ENCODE measurements around the gene RGS9. TPM values are rescaled to one million over a fixed set of nuclear protein-coding genes. Genes with fewer than 3 reads are reported as not detected.

Gene RGS9
- total RNA-seq, 1 donor, result 0.27 TPM

DNA sequence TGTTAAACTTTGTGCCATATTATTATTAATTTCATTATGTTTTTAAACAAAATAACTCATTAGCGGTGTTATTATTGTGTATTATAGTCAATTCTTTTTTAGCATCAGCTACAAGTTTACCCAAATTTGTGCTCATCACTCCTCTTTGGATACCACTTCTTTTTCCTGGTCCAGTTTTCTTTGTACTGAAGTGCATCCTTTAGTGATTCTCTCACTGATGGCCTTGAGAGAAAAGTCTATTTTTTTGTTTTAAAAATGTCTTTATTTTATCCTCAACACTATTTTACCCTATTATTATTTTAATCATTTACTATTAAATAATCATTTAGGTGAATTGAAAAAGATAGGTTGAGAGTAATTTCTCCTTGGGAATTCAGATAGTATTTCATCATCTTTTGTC, 99.2 kb downstream of the RGS9 start:
- no peak for DNase-seq (ENCODE audit: low read depth in 2 of 3, low spot score in 2 of 3)

DNA sequence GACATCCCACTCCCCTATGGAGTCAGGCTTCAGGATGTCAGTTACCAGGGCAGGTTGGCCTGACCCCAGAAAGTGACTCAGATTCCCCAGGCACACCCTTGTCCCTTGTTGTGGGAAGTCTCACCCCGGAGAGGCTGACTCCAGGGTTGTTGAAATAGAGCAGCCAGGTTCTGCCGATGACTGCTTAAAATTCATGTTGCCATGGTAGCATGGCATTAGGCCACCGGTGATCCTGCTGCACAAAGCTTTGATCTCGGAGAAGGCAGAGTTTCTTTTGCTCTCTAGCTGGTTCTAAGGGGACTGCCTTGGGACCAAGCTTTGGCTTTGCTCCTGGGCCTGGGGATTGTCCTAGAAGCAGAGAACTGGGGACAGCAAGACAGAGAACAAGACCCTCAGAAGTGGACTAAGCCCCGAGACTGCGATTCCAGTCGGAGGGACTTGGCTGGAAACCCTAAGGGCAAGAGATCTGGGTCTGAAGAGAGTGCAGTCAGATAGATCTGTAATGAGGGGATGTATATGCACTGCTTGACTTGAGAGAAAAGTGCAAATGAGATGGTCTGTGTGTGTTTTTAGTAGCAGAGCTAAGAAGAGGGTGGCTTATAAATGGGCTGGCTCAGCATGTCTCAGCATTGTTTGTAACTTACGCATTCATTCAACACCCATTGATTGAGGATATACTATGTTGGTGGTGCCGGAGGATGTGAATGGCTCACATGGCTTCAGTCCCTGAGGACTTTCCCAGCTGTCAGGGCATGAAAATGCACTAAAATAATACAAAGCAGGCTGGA, 106.9 kb downstream of the RGS9 start:
- DNase-seq (ENCODE audit: low read depth in 2 of 3, low spot score in 2 of 3), result no peak

DNA sequence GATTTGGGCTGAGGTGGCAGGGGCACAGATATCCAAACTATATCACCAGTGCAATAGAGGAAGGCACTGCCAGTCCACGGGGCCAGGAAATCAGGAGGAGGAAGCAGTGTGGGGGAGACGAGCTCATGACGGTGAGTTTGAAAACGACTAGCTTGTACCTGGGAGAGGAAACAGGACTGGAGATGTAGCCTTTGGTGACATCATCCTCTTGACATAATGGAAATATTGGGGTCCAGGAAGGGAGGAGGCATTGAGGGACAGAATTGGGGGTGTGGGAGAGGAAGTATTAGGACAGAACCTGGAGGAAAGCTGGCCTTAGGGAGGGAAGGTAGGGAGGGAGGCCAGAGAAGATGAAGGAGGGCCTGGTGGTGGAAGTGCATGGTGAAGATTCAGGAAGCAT, 109.1 kb downstream of the RGS9 start:
- no peak for DNase-seq (ENCODE audit: low read depth in 2 of 3, low spot score in 2 of 3)

DNA sequence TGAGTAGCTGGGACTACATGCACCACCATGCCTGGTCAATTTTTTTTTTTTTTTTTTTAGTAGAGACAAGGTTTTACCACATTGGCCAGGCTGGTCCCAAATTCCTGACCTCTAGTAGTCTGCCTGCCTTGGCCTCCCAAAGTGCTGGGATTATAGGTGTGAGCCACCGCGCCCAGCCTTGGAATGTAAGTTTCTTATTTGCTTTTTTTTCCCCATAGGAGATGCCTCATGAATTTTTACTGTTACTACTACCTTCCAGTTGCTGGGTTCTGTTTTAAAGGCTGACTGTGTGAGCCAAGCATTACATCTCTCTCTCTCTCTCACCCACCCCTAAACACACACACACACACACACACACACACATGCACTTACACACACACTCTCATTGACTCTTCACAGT, 112.6 kb downstream of the RGS9 start:
- DNase-seq (ENCODE audit: low read depth in 2 of 3, low spot score in 2 of 3), result no peak

GRCh38 chr17:65254166-65254565, 117.0 kb downstream of the RGS9 start:
- no peak for DNase-seq (ENCODE audit: low read depth in 2 of 3, low spot score in 2 of 3)

DNA sequence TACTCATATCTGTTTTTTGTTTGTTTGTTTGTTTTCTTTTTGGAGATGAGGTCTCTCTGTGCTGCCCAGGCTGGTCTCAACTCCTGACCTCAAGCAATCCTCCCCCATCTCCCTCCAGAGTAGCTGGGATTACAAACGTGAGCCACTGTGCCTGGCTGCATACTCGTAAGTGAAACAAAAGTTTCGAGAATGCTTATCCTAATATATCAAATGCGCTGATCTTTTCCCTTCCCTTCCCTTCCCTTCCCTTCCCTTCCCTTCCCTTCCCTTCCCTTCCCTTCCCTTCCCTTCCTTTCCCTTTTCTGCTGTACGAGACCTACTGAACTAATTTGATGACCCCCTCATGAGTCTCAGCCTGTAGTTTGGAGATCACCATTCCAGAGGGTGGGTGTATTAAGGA, 122.1 kb downstream of the RGS9 start:
- DNase-seq (ENCODE audit: low read depth in 2 of 3, low spot score in 2 of 3), result no peak

GRCh38 chr17:65259696-65260485, 122.7 kb downstream of the RGS9 start:
- no peak for DNase-seq (ENCODE audit: low read depth in 2 of 3, low spot score in 2 of 3)

DNA sequence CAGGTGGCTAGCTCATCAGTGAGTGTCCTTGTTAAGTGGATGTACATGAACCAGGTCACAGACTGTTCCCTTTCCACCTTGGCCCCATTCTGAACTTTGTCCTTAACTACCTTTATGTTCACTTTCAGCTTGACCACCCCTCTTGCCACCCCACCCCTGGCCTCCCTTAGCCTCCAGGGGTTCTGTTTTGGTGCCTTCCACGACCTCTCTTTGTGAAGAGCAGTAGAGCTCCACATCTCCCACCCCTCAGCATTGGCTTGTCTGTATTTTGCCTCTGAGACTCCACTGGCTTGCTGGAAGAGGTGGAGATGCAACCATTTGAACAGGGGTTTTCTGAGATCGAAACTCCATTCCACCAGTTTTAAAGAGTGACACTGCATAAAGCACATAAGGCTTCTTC, 123.5 kb downstream of the RGS9 start:
- DNase-seq (ENCODE audit: low read depth in 2 of 3, low spot score in 2 of 3), result no peak

DNA sequence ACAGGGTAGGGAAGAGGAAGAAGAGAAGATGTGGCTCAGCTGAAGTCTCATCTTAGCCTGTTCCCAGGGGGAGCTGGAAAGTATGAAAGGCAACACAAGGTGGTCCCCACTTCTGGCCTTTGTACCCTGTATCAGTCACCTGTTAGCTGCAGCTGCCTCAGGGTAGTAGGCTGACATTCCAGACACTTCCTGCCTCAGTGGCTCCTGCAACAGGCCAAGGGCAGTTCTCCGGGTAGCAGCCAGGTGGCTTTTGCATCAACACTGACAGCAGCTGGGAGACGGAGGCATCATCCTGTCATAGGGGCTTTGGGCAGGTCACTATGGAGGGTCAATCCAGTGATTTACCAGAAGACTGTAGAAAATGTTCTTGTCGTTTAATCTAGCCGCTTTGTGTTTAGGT, 124.0 kb downstream of the RGS9 start:
- DNase-seq (ENCODE audit: low read depth in 2 of 3, low spot score in 2 of 3), result no peak

GRCh38 chr17:65261682-65262636, 124.8 kb downstream of the RGS9 start:
- DNase-seq (ENCODE audit: low read depth in 2 of 3, low spot score in 2 of 3), result no peak

DNA sequence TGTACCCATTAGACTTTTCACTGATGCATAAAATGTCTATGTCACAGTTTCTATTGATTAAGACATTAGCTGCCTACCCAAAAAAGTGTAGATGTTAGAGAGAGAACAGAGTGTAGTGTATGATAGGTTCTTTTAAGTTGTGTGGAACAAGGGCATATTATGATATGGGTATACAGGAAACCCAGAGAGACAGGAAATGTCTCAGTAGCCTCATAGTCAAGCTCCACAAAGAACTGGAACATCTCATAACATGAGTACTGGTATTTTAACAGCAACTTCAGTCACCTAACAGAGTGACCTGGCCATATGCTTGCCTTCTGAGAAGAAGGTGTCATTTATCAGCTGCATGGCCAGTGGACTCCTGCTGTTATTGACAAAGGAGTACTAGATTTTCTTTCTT, 128.1 kb downstream of the RGS9 start:
- no peak for DNase-seq (ENCODE audit: low read depth in 2 of 3, low spot score in 2 of 3)

DNA sequence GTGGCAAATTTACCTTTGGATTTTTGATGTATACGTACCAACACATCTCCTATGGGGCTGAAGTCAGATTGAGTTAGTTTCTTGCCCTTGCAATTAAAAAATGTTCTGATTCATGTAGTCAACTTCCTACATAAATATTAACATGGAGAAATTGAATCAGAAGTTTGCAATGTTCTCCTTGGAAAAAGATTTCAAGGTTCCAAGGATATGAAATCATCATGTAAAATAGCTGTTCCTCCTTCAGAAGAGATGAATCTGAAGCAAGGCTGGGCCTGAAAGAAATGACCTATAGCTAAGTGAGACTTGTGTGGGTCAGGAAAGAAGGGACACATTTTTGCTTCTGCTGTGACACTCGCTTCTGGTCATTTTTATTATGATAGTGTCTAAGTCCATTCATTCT, 131.7 kb downstream of the RGS9 start:
- DNase-seq (ENCODE audit: low read depth in 2 of 3, low spot score in 2 of 3), result no peak

- DNase-seq (ENCODE audit: low read depth in 2 of 3, low spot score in 2 of 3), result no peak
These were observed 133.5 kb downstream of the RGS9 start for GRCh38 chr17:65270499-65271253.

DNA sequence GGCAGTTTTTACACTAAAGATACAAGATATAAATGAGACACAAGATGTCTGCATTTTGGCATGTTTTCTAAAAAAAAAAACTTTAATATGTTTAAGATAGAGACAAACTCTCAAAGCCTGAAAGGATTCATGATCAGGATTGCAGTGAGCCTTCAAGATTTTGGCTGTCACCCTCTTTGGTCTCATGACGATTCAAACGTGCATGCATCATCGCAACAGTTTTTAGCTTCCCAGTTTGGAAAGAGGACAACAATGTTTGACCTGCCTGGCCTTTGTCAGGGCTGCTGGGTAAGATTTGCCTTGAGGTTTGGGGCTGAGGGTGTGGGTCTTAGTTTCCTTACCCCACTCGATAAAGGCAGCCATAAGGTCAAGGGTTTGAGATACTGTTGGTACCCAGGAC, 134.1 kb downstream of the RGS9 start:
- DNase-seq (ENCODE audit: low read depth in 2 of 3, low spot score in 2 of 3), result no peak

Small RNAs within 50 kb of the gene (small RNA-seq; reads per million reads assigned to genes)
- gene AC060771.1, result not detected

Other genes with a start within 250 kb of the RGS9 start
- gene LRRC37A3, start 217.9 kb upstream of the RGS9 start, total RNA-seq, result 16.7 TPM
- gene GNA13, start 80.6 kb upstream of the RGS9 start, total RNA-seq, result 40.1 TPM